NCI-H2081 (cell line): Measurements from ENCODE around the gene KRT9.
"Not testable (repeated sequence)": the region's sequence is repeated elsewhere in the genome, so short reads cannot be mapped to it uniquely, and the experiment has no call there.

Experiments used
- DNase-seq, 2 experiments: peaks; one replicate each; lab custom pipeline; 2025; lab: John Stamatoyannopoulos, UW

KRT9 gene

GRCh38 chr17:41602524-41602923 lies 30.7 kb upstream of the KRT9 start:
- DNase-seq, result no peak

GRCh38 chr17:41600318-41600717 lies 28.5 kb upstream of the KRT9 start:
- no peak for DNase-seq

DNA sequence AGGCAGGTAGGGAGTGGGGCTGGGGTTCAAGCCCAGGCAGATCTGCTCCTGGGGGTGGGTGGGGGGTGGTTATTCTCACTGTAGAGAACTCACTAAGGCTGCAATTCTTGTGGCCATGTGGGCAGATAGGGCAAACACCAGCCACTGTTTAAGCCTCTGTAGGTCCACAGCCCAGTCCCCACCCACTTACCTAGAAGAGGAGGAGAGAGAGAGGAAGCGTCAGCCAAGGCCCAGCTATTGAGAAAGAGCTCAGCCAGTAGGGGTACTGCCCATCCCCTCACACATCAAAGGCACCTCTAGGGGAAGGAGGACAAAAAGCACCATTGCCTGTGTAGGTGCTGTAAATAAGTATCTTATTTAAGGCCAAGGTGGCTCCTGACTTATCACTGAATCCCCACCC lies 27.8 kb upstream of the KRT9 start:
- DNase-seq, result no peak

- no peak for DNase-seq
Measured at GRCh38 chr17:41595585-41595984, 23.7 kb upstream of the KRT9 start.

GRCh38 chr17:41594363-41594915 lies 22.6 kb upstream of the KRT9 start:
- DNase-seq, result no peak

GRCh38 chr17:41593306-41593981 lies 21.6 kb upstream of the KRT9 start:
- no peak for DNase-seq

DNA sequence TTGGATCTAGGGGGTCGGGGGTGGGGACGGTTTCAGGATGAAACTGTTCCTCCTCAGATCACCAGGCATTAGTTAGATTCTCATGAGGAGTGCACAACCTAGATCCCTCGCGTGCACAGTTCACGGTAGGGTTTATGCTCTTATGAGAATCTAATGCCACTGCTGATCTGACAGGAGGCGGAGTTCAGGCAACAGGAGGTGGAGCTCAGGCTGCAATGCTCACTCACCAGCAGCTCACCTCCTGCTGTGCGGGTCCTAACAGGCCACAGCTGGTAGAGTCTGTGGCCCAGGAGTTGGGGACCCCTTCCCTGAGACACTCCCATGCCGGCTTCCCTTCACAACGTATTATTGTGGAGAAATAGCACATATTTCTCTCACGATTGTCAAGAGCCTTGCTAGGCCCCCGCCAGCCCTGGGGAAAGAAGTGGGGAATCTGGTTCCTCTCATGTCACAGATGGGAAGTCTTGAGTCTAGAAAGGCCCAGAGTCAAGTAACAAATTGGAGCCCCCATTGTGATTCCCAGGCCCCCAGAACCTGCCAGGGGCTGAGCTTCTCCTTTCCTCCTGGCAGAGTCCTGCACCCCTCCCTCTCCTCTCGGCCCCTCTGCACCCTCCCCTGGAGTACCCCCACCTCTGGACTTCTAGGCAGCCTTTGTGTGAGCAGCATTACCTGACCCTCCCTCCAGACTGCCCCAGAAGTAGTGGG lies 20.9 kb upstream of the KRT9 start:
- DNase-seq, result no peak

DNA sequence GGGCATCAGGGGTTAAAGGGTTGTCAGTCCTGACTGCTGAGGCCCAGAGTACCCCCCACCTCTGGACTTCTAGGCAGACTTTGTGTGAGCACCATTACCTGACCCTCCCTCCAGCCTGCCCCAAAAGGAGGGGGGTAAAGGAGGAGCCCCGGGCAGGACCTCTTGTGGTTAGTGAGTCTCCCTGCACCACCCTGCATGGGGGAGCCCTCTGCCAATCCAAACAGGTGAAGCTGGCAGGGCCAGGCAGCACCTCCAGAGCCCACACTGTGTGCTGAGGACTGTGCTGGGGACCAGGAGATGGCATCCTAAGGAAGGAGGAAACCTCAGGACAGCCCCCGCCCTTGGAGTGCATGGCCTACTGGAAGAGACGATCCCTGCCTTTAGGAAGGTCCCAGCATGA lies 17.4 kb upstream of the KRT9 start:
- no peak for DNase-seq

DNA sequence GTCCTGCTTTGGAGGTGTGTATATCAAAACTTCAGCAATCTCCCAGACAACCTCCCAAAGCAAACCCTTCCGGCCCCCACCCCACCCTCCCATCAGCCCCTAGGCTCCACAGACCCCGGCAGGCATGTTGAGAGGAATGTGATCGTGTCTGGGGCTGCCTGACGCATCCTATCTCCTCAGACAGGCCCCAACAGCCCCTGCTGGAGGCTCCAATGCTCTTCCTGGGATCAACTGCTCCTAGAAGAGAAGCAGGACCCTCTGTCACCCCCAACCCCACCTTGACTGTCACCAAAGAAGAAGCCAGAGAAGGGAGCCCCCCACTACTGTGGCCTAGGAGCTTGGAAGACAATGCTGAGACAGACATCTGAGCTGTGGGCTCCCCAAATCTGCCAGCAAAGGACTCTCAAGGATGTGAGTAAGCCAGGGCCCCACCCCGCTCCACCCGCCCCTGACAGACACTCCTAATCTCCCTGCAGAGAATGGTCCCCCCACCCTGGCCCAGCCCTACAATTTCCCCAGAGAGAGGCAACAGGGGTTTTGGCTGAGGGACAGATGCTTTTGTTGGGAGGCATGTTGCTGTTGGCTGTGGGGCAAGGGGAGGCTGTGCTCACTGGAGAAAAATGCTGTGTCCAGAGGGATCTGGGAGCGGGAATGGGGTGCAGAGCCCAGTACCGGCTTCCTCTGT lies 16.4 kb upstream of the KRT9 start:
- no peak for DNase-seq

GRCh38 chr17:41586863-41587495 lies 15.1 kb upstream of the KRT9 start, which contains the start of gene KRT14:
Gene KRT14, minus strand, starts transcription at chr17:41586895. Its CDS starts 61 bp downstream, at chr17:41586834.
- DNase-seq, result no peak

DNA sequence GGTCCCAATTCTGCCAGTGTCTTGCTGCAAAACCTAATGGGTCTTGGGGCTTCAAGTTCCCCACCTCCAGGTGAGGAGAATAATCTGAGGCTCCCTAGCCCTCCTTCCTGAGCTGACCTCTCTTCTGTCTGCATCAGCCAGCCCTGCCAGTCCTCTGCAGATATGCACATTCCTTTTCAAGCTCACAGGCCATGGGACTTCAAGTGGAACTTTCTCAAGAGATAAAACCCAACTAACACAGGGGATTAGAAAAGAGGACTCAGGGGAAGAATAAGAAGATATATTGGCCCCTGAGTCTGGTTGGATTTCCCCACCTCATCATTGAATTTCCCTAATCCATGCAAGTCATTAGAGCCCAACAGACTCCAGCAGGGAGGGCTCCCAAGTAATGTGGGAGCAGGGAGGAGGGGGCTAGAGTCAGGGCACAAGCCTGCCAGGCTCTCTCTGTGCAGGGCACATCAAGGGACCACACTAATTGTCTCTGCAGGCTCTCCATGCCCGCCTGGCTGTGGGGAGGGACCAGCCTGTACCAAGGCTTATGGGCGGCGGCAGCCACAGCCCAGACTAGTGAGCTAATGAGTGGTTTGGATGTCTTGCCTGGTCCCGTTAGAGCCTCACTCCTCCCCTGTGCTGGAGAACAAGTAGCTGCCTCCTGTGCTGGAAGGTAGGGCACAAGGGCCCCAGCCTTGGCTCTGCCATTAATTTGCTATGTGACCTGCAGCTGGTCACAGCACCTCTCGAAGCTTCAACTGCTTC lies 13.6 kb upstream of the KRT9 start:
- no peak for DNase-seq

DNA sequence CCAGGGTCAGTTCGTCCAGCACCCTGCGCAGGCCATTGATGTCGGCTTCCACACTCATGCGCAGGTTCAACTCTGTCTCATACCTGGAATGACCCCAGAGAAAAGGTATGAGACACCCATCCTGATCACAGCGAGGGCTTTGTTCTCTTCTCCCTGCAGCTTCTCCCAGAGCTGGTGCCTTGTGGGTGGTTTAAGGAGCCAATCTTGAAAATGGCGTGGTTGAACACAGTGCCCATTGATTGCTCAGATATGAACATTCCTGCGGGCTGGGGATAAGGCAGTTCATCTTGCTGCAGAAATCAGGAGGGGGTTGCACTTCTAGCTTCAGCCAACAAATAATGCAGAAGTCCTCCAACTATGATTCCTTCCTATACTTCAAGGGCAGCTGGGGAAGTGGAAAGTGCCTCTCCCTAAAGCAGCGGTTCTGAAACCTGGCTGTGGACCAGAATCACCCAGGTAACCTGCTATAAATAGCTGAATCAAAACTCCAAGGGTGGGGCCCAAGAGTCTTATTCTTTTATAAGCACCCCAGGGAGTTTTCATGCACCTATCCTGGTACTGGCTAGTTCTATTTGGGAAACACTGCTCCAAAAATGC lies 12.6 kb upstream of the KRT9 start:
- DNase-seq, result not testable (repeated sequence)

DNA sequence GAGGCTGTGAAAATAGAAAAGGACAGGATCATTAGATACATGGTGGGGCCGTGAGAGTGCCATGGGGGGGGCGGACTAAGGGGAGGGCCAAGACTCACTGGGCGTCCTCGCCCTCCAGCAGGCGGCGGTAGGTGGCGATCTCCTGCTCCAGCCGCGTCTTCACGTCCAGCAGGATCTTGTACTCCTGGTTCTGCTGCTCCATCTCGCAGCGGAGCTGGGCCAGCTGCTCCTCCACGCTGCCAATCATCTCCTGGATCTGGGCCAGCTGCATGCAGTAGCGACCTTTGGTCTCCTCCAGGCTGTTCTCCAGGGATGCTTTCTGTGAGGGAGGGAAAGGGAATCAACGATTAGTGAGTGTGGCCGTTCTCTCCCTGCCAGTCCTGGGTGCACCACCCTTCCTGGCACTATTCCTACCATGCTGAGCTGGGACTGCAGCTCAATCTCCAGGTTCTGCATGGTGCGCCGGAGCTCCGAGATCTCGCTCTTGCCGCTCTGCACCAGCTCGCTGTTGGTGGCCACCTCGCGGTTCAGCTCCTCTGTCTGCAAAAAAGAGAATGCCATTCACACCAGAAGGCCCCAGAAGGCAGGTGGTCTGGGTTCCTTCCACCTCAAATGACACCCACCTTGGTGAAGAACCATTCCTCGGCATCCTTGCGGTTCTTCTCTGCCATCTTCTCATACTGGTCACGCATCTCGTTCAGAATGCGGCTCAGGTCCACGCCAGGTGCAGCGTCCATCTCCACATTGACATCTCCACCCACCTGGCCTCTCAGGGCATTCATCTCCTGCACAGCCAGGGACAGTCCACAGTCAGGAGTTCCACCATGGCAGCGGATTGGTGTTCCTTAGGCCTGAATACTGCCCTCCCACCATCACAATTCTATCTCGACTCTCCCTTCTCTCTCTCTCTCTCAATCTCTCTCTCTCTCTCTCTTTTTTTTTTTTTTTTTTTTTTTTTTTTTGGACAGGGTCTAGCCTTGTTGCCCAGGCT lies 11.6 kb upstream of the KRT9 start:
- no peak for DNase-seq

GRCh38 chr17:41582061-41582968 lies 10.5 kb upstream of the KRT9 start:
- DNase-seq, result not testable (repeated sequence)

GRCh38 chr17:41581366-41582060 lies 9.7 kb upstream of the KRT9 start:
- DNase-seq, result no peak

DNA sequence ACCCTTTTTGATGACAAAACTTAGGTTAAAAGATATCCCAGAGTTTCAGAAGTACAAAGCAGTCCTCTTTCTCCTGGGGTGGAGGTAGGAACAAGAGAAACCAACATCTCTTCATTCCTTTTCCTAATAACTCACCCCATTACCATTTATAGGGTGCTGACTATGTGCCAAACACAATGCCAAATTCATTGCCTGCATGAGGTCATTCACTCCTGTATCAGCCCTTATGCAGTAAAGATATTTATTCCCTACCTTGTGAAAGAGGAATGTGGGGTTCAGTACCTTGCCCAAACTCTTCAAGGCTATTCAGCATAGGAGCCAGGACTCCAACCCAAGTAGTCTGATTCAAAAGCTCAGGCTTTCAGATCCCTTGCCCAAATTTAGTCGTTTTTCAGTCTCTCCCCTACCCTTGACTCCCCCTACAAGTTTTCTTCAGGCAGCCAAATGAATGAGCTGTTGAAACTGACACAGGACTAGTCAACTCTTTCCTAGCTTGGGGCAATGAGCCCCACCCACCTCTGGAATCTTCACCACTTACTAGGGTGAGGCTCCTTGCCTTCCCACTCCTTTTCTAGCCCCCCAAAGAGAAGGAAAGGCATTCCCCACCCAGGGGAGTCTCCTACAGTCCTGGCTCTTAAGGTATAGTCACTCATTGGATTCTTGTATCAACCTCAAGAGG lies 9.0 kb upstream of the KRT9 start:
- DNase-seq, result no peak

- no peak for DNase-seq
Measured at GRCh38 chr17:41580244-41580575, 8.4 kb upstream of the KRT9 start.
